COLO668 (cell line): ENCODE measurements around the gene AKR1C2.
"Not testable (repeated sequence)": the region's sequence is repeated elsewhere in the genome, so short reads cannot be mapped to it uniquely, and the experiment has no call there.

Experiments used
- DNase-seq: peaks from one replicate; lab custom pipeline; 2025; ENCODE audit not compliant: unreplicated experiment; lab: John Stamatoyannopoulos, UW

AKR1C2 gene

GRCh38 chr10:4961558-4961957, 42.1 kb downstream of the AKR1C2 start:
- not testable (repeated sequence) for DNase-seq

GRCh38 chr10:4956955-4957645, 46.6 kb downstream of the AKR1C2 start:
- peak; percentile 1 for DNase-seq

- DNase-seq = not testable (repeated sequence)
Observed at GRCh38 chr10:4956088-4956487, 47.6 kb downstream of the AKR1C2 start.

- DNase-seq = no peak
Observed at GRCh38 chr10:4953405-4953804, 50.3 kb downstream of the AKR1C2 start.

GRCh38 chr10:4951512-4952162, 52.0 kb downstream of the AKR1C2 start:
- not testable (repeated sequence) for DNase-seq

- no peak for DNase-seq
Observed at GRCh38 chr10:4947635-4948596, 55.7 kb downstream of the AKR1C2 start.

- no peak for DNase-seq
Observed at GRCh38 chr10:4947039-4947634, 56.5 kb downstream of the AKR1C2 start.

- no peak for DNase-seq
Observed at GRCh38 chr10:4945766-4946717, 57.6 kb downstream of the AKR1C2 start.

- no peak for DNase-seq
Observed at GRCh38 chr10:4944841-4945240, 58.8 kb downstream of the AKR1C2 start.

- DNase-seq = no peak
Observed at GRCh38 chr10:4943821-4944220, 59.8 kb downstream of the AKR1C2 start.

GRCh38 chr10:4943416-4943815, 60.2 kb downstream of the AKR1C2 start:
- not testable (repeated sequence) for DNase-seq

- not testable (repeated sequence) for DNase-seq
Observed at GRCh38 chr10:4942931-4943330, 60.7 kb downstream of the AKR1C2 start.

- DNase-seq = no peak
Observed at GRCh38 chr10:4941540-4942330, 61.9 kb downstream of the AKR1C2 start.

GRCh38 chr10:4940909-4941308, 62.7 kb downstream of the AKR1C2 start:
- not testable (repeated sequence) for DNase-seq

GRCh38 chr10:4940073-4940428, 63.6 kb downstream of the AKR1C2 start:
- not testable (repeated sequence) for DNase-seq

- no peak for DNase-seq
Observed at GRCh38 chr10:4939224-4940072, 64.2 kb downstream of the AKR1C2 start.
